Upper lobe of left lung (tissue), 4 donors: ENCODE measurements around the gene LPCAT3.

Experiments used
- CTCF ChIP-seq, 6 experiments: fragments of 450-650 bp in 4 of 6; fragments of 200-600 bp in 2 of 6; sonication (generic) in 2 of 6; IDR thresholded peaks; one replicate each; pipeline ENCODE4 v1.5.1; 2016 to 2019; ENCODE audit warnings: antibody characterized with exemption in 6 of 6
- POLR2A ChIP-seq, 4 donors: fragments of 450-650 bp; IDR thresholded peaks; one replicate each; pipeline ENCODE4 v1.5.1; 2016 to 2017; ENCODE audit warnings: antibody characterized with exemption in 4 of 4, mild to moderate bottlenecking in 2 of 4
- POLR2AphosphoS5 ChIP-seq, 2 donors: sonication (generic); formaldehyde crosslinking; IDR thresholded peaks; one replicate each; pipeline ENCODE4 v1.5.1; 2017; ENCODE audit warnings: antibody characterized with exemption in 2 of 2

GRCh38 chr12:6941782-6942181, 76.5 kb downstream of the LPCAT3 start:
- TF ChIP-seq CTCF (IDR thresholded peaks at IDR 0.05) (no peak), POLR2A (IDR thresholded peaks at IDR 0.05) (no peak), POLR2AphosphoS5 (IDR thresholded peaks at IDR 0.05) (no peak)
